Stimulated activated CD8-positive, alpha-beta memory T cell treated with anti-CD3 and anti-CD28 coated beads, Interleukin-2, amount 100 ng/mL, for 48 hours (primary cell): ENCODE results near the gene MYO10.

ENCODE experiments used
- DNase-seq, 2 donors: peaks; one replicate each; pipeline ENCODE4 v3.0.0-alpha.2; 2020; ENCODE audit warnings: low read depth in 2 of 2

Gene MYO10

GRCh38 chr5:16916262-16916878 is 19.7 kb downstream of the MYO10 start:
- no peak for DNase-seq

GRCh38 chr5:16914584-16914983 is 21.5 kb downstream of the MYO10 start:
- no peak for DNase-seq

- no peak for DNase-seq
Measured at GRCh38 chr5:16914108-16914435, 22.0 kb downstream of the MYO10 start.

- DNase-seq: no peak
Measured at GRCh38 chr5:16913187-16914107, 22.6 kb downstream of the MYO10 start.

- DNase-seq: no peak
Measured at GRCh38 chr5:16912080-16912479, 24.0 kb downstream of the MYO10 start.

GRCh38 chr5:16909464-16909863 is 26.6 kb downstream of the MYO10 start:
- DNase-seq: no peak

GRCh38 chr5:16907270-16907669 is 28.8 kb downstream of the MYO10 start:
- no peak for DNase-seq

- DNase-seq: no peak
Measured at GRCh38 chr5:16906255-16906654, 29.8 kb downstream of the MYO10 start.

- DNase-seq: no peak
Measured at GRCh38 chr5:16903480-16904300, 32.4 kb downstream of the MYO10 start.

- DNase-seq: no peak
Measured at GRCh38 chr5:16902846-16903245, 33.2 kb downstream of the MYO10 start.

GRCh38 chr5:16901021-16901644 is 35.0 kb downstream of the MYO10 start:
- no peak for DNase-seq

- DNase-seq: no peak
Measured at GRCh38 chr5:16899171-16899570, 36.9 kb downstream of the MYO10 start.

- no peak for DNase-seq
Measured at GRCh38 chr5:16897800-16898199, 38.3 kb downstream of the MYO10 start.

GRCh38 chr5:16897284-16897704 is 38.8 kb downstream of the MYO10 start:
- DNase-seq: no peak

GRCh38 chr5:16896767-16897166 is 39.3 kb downstream of the MYO10 start:
- DNase-seq: no peak

- DNase-seq: no peak
Measured at GRCh38 chr5:16894236-16895057, 41.6 kb downstream of the MYO10 start.

GRCh38 chr5:16891033-16891432 is 45.1 kb downstream of the MYO10 start:
- no peak for DNase-seq

- no peak for DNase-seq
Measured at GRCh38 chr5:16889972-16890519, 46.0 kb downstream of the MYO10 start.

- no peak for DNase-seq
Measured at GRCh38 chr5:16889203-16889971, 46.7 kb downstream of the MYO10 start.

- DNase-seq: no peak
Measured at GRCh38 chr5:16888694-16889124, 47.4 kb downstream of the MYO10 start.
